Right lung (tissue), 5 donors: Measurements from ENCODE around the gene PMF1. TPM values are rescaled to one million over a fixed set of nuclear protein-coding genes. Genes with fewer than 3 reads are reported as not detected.

Experiments
- DNase-seq, 2 donors: peaks; one replicate each; pipeline ENCODE4 v3.0.0-alpha.2; 2013
- polyA plus RNA-seq, 5 donors: library from polyadenylated mRNA; unstranded; fragments of 120-200 nt; gene quantifications; one replicate each; pipeline versions ENCODE4 v1.2.1 to v1.2.3, GENCODE V29; 2013; ENCODE audit warnings: inconsistent platforms in 1 of 5, low replicate concordance in 1 of 5; ENCODE audit not compliant: insufficient read length in 5 of 5, insufficient read depth in 1 of 5

PMF1 gene
- polyA plus RNA-seq, 5 donors: 72.7 to 99.8 (median 76.9) TPM

GRCh38 chr1:156232201-156232894 lies 19.5 kb downstream of the PMF1 start:
- DNase-seq: no peak

- DNase-seq: no peak
Observed at GRCh38 chr1:156233426-156234127, 20.8 kb downstream of the PMF1 start.

GRCh38 chr1:156236164-156236563 lies 23.4 kb downstream of the PMF1 start:
- DNase-seq: no peak

GRCh38 chr1:156238248-156238647 lies 25.4 kb downstream of the PMF1 start:
- no peak for DNase-seq

- DNase-seq: no peak
Observed at GRCh38 chr1:156241311-156241811, 28.6 kb downstream of the PMF1 start.

GRCh38 chr1:156241926-156242325 lies 29.1 kb downstream of the PMF1 start, which contains the start of gene BGLAP:
BGLAP (plus strand) TSS chr1:156242184; CDS start chr1:156242232, 48 bp downstream.
- no peak for DNase-seq

- no peak for DNase-seq
Observed at GRCh38 chr1:156242738-156243137, 29.9 kb downstream of the PMF1 start.

GRCh38 chr1:156244126-156244525 lies 31.3 kb downstream of the PMF1 start:
- no peak for DNase-seq

- no peak for DNase-seq
Observed at GRCh38 chr1:156244712-156245111, 31.9 kb downstream of the PMF1 start.

GRCh38 chr1:156245451-156246232 lies 32.8 kb downstream of the PMF1 start:
- no peak for DNase-seq

- DNase-seq: no peak
Observed at GRCh38 chr1:156246241-156246780, 33.5 kb downstream of the PMF1 start.

GRCh38 chr1:156246781-156247459 lies 34.1 kb downstream of the PMF1 start:
- DNase-seq: no peak

GRCh38 chr1:156247460-156248322 lies 34.9 kb downstream of the PMF1 start, which contains the start of gene PAQR6:
PAQR6 (minus strand) TSS chr1:156248056; CDS start chr1:156246731, 1,325 bp downstream.
- DNase-seq: no peak

GRCh38 chr1:156248323-156248683 lies 35.5 kb downstream of the PMF1 start:
- no peak for DNase-seq

GRCh38 chr1:156249593-156249992 lies 36.8 kb downstream of the PMF1 start:
- DNase-seq: no peak

GRCh38 chr1:156251527-156251926 lies 38.7 kb downstream of the PMF1 start:
- no peak for DNase-seq

GRCh38 chr1:156253634-156254033 lies 40.8 kb downstream of the PMF1 start:
- no peak for DNase-seq

- no peak for DNase-seq
Observed at GRCh38 chr1:156257711-156258110, 44.9 kb downstream of the PMF1 start.

GRCh38 chr1:156258859-156259258 lies 46.1 kb downstream of the PMF1 start:
- no peak for DNase-seq

- no peak for DNase-seq
Observed at GRCh38 chr1:156259805-156260204, 47.0 kb downstream of the PMF1 start.
